GM12891 (cell line): Measurements from ENCODE around the gene ZSWIM5.

ENCODE experiments used
- POLR2A ChIP-seq: IDR thresholded peaks from 2 replicates; pipeline ENCODE4 v1.6.1; 2011; ENCODE audit warnings: low read depth, low read length, control low read depth
- POLR2AphosphoS5 ChIP-seq: IDR thresholded peaks from 2 replicates; pipeline ENCODE4 v1.6.1; 2011; ENCODE audit warnings: low read depth, low read length, control low read depth
- POU2F2 ChIP-seq: IDR thresholded peaks from 2 replicates; pipeline ENCODE4 v1.6.1; 2011; ENCODE audit warnings: low read depth, mild to moderate bottlenecking, control low read depth, low read length, moderate library complexity

DNA sequence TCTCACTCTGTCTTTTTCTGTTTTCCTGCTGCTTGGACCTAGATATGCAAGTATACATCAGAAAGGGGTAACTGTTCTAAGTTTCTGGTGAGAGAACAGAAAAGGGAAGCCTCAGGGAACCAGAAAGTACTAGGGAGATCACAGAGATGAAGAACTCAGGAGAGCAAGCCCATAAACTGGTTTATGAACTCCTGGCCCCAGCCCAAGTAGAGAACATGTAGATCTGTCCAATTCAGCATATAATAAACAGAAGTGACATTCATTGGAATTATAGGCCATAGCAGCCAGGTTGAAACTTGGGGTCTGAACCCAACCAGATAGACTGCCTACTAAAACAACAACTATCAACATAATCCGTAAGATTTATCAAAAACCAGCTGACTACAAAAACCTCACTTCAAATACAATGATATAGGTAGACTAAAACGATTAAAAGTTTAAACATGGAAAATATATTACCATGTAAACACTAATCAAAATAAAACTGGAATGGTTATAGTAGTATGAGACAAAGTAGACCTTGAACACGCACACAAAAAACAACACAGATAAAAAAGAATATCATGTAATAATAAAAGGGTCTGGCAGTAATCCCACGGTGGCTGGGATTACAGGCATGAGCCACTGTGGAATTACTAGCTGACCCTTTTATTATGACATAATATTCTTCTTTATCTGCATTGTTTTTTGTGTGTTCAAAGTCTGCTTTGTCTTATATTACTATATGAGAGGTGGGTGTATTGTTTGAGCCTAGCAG is 65.0 kb downstream of the ZSWIM5 start:
- TF ChIP-seq POU2F2 = no peak
- no peak for TF ChIP-seq POLR2AphosphoS5
- TF ChIP-seq POLR2A = no peak
